ENCODE measurements around the gene SOAT2.
A peak's percentile ranks its signal among the peaks of the same experiment; 100 is the strongest.
"Not testable (repeated sequence)": the region's sequence is repeated elsewhere in the genome, so short reads cannot be mapped to it uniquely, and the experiment has no call there.

The SOAT2 gene

GRCh38 chr12:53133722-53134121 lies 30.4 kb downstream of the SOAT2 start:
- no peak for DNase-seq (ENCODE audit: low read depth in 2 of 2, low spot score in 1 of 2)

GRCh38 chr12:53143355-53143754 lies 40.1 kb downstream of the SOAT2 start:
- no peak for DNase-seq (ENCODE audit: low read depth in 2 of 2, low spot score in 1 of 2)

GRCh38 chr12:53145383-53146260 lies 42.3 kb downstream of the SOAT2 start:
- DNase-seq (ENCODE audit: low read depth in 2 of 2, low spot score in 1 of 2) = no peak

DNA sequence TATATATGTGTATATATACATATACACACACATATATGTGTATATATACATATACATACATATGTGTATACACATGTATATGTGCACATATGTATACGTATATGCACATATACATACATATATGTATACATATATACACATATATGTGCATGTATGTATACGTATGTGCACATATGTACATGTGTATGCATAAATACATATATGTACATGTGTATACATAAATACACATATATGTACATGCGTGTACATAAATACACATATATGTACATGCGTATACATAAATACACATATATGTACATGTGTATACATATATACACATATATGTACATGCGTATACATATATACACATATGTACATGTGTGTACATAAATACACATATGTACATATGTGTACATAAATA lies 43.9 kb downstream of the SOAT2 start:
- DNase-seq (ENCODE audit: low read depth in 2 of 2, low spot score in 1 of 2) = no peak

GRCh38 chr12:53147653-53148052 lies 44.4 kb downstream of the SOAT2 start:
- DNase-seq (ENCODE audit: low read depth in 2 of 2, low spot score in 1 of 2) = no peak

- DNase-seq (ENCODE audit: low read depth in 2 of 2, low spot score in 1 of 2) = no peak
Measured at GRCh38 chr12:53151039-53151438, 47.8 kb downstream of the SOAT2 start.

DNA sequence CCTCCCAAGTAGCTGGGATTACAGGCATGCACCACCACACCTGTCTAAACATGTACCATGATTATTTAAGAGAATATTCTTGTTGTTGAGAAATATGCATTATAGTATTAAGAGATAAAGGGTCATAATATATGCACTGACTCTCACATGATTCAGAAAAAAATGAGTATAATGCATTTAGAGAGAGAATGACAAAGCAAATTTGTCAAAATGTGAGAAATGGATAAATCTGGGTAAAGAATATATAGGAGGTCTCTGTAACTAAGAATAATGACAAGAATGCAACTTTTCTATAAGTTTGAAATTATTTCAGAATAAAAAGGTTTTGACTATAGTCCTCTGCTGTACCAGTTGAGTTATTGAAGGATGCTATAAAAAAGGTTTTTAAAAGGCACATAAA lies 49.1 kb downstream of the SOAT2 start:
- no peak for DNase-seq (ENCODE audit: low read depth in 2 of 2, low spot score in 1 of 2)

- DNase-seq (ENCODE audit: low read depth in 2 of 2, low spot score in 1 of 2) = peak; percentile 77 to 81
Measured at GRCh38 chr12:53159195-53159839, 56.0 kb downstream of the SOAT2 start.

GRCh38 chr12:53160000-53160399 lies 56.7 kb downstream of the SOAT2 start:
- DNase-seq (ENCODE audit: low read depth in 2 of 2, low spot score in 1 of 2) = no peak

- no peak for DNase-seq (ENCODE audit: low read depth in 2 of 2, low spot score in 1 of 2)
Measured at GRCh38 chr12:53160673-53161072, 57.4 kb downstream of the SOAT2 start.

- DNase-seq (ENCODE audit: low read depth in 2 of 2, low spot score in 1 of 2) = no peak
Measured at GRCh38 chr12:53161119-53161911, 58.0 kb downstream of the SOAT2 start.

DNA sequence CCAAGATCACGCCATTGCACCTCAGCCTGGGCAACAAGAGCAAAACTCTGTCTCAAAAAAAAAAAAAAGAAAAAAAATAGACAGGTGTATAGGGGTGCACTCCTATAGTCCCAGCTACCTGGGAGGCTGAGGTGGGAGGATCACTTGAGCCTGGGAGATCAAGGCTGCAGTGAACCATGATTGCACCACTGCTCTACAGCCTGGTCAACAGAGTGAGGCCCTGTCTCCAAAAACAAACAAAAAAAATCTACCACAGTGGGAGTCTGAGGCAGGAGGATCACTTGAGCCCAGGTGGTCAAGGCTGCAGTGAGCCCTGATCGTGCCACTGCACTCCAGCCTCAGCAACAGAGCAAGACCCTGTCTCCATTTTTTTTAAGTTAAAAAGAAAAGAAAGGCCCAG lies 59.7 kb downstream of the SOAT2 start:
- not testable (repeated sequence) for DNase-seq (ENCODE audit: low read depth in 2 of 2, low spot score in 1 of 2)

GRCh38 chr12:53166837-53167236 lies 63.6 kb downstream of the SOAT2 start:
- no peak for DNase-seq (ENCODE audit: low read depth in 2 of 2, low spot score in 1 of 2)

GRCh38 chr12:53169644-53170043 lies 66.4 kb downstream of the SOAT2 start:
- no peak for DNase-seq (ENCODE audit: low read depth in 2 of 2, low spot score in 1 of 2)

GRCh38 chr12:53170215-53170614 lies 66.9 kb downstream of the SOAT2 start:
- no peak for DNase-seq (ENCODE audit: low read depth in 2 of 2, low spot score in 1 of 2)

DNA sequence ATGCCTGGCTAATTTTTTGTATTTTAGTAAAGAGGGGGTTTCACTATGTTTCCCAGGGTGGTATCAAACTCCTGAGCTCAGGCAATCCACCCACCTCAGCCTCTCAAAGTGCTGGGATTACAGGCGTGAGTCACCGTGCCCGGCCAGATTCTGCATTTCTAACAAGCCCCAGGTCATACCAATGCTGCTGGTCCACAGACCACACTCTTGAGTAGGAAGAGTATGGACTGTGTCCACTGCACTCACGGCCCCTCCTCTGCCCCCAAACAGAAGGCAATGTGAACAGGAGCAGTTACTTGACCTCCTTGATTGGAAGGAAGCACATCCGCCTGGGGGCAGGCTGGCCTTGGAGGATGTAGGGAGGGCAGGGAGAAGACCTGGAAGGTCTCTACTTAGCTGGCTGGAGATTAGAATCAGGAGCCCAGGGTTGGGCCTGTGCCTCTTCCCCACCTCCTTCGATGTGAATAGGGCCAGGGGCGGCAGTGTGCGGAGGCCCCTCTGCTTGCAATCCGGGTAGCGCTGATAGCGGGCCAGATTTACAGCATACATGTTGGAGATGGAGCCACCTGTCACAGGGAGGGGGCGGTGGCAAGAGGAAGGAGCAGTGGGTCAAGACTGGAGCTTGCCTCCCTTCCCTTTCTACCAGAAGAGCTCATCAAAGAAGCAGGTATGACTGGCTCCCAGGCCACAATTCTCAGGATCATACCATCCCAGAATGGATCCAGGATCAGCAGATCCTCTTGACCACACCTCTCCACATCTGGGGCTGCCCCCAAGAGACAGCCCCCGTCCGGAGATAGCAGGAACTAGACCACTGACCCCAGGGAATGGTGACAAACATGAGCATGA lies 67.8 kb downstream of the SOAT2 start:
- no peak for DNase-seq (ENCODE audit: low read depth in 2 of 2, low spot score in 1 of 2)

DNA sequence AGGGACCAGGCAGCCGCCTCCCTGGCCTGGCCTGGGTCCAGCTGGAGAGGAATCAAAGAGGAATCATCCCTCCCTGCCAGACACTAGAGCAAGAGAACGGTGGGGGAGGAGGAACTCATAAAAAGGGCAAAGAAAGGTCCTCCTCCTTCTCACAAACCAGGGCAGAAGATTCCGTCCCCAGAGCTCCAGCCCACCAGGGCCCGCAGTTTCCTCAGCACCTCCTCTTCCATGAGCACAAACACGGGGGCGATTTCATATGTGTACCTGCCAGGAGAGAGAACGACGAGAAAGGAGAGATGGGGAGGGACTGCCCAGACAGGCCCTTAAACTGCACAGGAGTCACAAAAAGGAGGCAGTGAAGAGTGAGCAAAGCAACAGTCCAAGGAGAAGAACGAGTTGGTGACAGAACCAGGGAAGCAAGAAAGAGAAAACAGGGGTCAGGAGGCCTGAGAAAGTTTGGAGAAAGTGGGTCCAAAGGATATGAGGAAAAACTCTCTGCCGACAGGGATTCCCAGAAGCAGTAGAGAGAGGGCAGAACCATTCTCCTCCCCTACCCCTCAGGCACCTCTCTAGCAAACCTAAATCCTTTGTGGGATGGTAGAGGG lies 68.5 kb downstream of the SOAT2 start:
- DNase-seq (ENCODE audit: low read depth in 2 of 2, low spot score in 1 of 2) = no peak

- no peak for DNase-seq (ENCODE audit: low read depth in 2 of 2, low spot score in 1 of 2)
Measured at GRCh38 chr12:53172352-53172751, 69.1 kb downstream of the SOAT2 start.

DNA sequence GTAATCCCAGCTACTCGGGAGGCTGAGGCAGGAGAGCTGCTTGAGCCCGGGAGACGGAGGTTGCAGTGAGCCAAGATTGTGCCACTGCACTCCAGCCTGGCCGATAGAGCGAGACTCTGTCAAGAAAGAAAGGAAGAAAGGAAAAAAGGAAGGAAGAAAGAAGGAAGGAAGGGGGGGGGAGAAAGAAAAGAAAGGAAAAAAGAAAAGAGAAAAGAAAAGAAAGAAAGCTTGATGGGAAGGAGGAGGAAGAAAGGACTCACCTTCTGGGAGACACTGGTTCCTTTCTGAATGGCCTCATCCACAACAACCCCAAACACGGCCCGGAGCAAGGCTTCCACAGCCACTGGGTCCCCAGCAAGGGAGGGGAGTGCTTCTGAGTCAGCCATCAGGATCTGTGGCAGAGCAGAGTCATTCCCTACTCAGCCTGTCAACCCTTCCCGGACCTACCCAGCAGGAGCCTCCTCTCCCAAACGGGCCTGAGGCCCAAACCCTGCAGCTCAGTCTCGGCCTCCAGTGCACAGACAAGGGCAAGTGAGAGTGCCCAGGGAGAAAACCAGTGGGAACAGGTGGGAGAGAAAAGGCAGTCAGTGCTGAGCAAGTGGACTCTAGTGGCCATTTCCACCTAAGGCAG lies 69.9 kb downstream of the SOAT2 start:
- no peak for DNase-seq (ENCODE audit: low read depth in 2 of 2, low spot score in 1 of 2)

Data from stimulated activated CD8-positive, alpha-beta memory T cell treated with anti-CD3 and anti-CD28 coated beads, Interleukin-4, amount 100 ng/mL, for 1 hour (primary cell).